Skin epidermis (tissue), 12 donors: Measurements from ENCODE around the gene GRIN3B.

Experiments used
- H3K27ac ChIP-seq, 21 experiments: fragments of 200-600 bp; sonication (generic) in 11 of 21; one replicate each; pipeline ENCODE4 v1.5.0; 2020; ENCODE audit warnings: mild to moderate bottlenecking in 3 of 21, inconsistent platforms in 2 of 21, moderate library complexity in 2 of 21
- H3K4me3 ChIP-seq, 7 experiments: fragments of 200-600 bp; sonication (generic) in 2 of 7; one replicate each; pipeline ENCODE4 v1.5.0; 2020; ENCODE audit warnings: inconsistent platforms in 2 of 7, mild to moderate bottlenecking in 2 of 7, moderate library complexity in 1 of 7

GRIN3B gene

DNA sequence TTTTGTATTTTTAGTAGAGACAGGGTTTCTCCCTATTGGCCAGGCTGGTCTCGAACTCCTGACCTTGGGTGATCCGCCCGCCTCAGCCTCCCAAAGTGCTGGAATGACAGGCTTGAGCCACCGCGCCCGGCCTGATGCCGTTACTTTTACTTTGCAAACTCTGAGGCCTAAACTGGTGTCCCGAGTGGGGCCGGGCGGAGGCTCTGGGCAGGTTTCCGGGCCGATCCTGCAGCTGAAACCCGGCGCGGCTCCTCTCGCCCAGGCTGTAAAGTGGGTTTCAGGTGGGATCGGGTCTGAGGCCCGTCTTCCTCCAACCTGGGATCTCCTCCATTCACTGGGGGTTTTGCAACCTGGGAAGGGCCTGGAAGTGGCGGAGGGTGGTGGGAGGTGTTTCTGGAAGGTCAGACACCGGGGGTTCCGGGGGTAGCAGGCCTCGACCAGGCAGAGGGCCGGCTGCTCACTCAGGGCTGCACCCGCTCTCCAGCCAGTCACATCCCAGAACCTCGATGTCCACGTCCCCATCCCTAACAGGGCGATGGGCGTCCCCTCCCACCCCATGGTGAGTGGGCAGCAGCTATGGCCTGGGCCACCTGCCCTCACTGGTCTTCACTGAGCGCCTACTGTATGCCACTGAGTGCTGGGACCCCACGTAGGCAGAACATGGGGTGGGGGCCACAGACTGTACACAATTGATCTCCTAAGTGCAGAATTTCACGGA is 37.4 kb upstream of the GRIN3B start:
- no peak overlapping the region for H3K27ac ChIP-seq

GRCh38 chr19:963486-963951 is 36.7 kb upstream of the GRIN3B start:
- Histone ChIP-seq H3K27ac (no peak overlapping the region), H3K4me3 (no peak overlapping the region)

More for the DNA sequence above, 37.4 kb upstream of the GRIN3B start:
- no peak overlapping the region for H3K4me3 ChIP-seq

DNA sequence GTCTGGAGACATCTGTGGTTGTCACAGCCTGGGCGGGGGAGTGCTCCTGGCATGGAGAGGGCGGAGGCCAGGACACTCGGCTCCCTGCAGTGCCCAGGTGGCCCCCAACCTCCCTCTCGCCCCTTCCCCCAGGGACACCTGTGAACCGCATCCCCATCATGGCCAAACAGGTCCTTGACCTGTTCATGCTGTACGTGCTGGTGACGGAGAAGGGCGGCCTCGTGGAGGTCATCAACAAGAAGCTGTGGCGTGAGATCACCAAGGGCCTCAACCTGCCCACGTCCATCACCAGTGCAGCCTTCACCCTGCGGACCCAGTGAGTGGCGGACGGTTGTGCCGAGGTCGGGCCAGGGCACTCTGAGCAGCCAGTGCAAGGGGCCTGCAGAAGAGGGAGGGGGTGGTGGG is 36.1 kb upstream of the GRIN3B start:
- H3K27ac ChIP-seq = no peak overlapping the region
- no peak overlapping the region for H3K4me3 ChIP-seq

DNA sequence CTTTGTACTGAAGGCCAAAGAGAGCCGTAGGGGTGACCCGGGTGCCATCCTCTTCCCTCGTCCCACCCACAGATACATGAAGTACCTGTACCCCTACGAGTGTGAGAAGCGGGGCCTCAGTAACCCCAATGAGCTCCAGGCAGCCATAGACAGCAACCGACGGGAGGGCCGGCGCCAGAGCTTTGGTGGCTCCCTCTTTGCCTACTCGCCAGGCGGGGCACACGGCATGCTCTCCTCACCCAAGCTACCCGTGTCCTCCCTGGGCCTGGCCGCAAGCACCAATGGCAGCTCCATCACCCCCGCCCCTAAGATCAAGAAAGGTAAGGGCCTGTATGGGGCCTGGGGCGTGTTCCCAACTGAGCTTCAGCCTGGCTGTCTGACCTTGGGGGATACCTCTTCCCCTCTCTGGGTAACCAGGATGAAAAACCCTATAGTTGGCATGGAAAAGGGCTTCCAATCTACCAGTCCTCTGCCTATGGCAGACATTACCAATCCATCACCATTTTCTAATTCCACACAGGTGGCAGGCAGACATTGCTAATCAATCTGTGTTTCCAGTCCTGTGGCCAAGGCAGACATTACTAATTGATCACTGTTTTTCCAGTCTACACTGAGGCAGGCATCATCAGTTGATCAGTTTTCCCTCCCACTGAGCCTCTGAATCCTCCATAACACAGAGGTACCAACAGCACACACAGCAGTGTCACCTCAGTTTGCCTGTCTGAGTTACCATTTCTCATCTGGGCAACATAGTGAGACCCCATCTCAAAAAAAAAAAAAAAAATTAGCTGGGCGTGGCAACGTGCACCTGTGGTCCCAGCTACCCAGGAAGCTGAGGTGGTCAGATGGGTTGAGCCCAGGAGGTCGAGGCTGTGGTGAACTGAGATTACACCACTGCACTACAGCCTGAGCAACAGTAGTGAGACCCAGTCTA is 35.2 kb upstream of the GRIN3B start:
- no peak overlapping the region for H3K4me3 ChIP-seq
- no peak overlapping the region for H3K27ac ChIP-seq

- H3K4me3 ChIP-seq = no peak overlapping the region
- H3K27ac ChIP-seq = no peak overlapping the region
Observed at GRCh38 chr19:966485-967088, 33.6 kb upstream of the GRIN3B start.

GRCh38 chr19:970695-971094 is 29.5 kb upstream of the GRIN3B start:
- Histone ChIP-seq H3K27ac (no peak overlapping the region), H3K4me3 (no peak overlapping the region)

GRCh38 chr19:971795-972194 is 28.4 kb upstream of the GRIN3B start:
- no peak overlapping the region for H3K27ac ChIP-seq
- no peak overlapping the region for H3K4me3 ChIP-seq

DNA sequence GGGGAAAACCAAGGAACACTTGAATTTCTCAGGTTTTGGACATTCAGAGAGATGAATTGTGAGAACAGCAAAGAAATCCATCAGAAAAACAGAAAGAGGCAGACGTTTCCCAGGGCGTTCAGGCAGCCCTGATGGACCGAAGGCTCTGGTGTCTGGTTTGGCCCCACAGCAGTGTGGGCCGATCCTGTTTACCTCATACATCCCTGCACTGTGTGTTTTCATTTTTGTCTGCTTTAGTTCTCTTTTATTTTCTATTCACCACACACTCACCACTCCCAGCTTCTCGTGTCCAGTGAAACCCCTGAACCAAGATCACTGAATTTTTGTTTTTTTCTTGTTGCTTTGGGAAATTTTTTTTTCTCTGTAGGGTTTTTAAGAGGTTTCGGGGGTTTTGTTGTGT is 27.9 kb upstream of the GRIN3B start:
- H3K4me3 ChIP-seq = no peak overlapping the region
- no peak overlapping the region for H3K27ac ChIP-seq

GRCh38 chr19:973726-974563 is 26.3 kb upstream of the GRIN3B start:
- Histone ChIP-seq H3K27ac (no peak overlapping the region), H3K4me3 (no peak overlapping the region)

- Histone ChIP-seq H3K4me3 (no peak overlapping the region), H3K27ac (no peak overlapping the region)
Observed at GRCh38 chr19:974564-975257, 25.5 kb upstream of the GRIN3B start.

DNA sequence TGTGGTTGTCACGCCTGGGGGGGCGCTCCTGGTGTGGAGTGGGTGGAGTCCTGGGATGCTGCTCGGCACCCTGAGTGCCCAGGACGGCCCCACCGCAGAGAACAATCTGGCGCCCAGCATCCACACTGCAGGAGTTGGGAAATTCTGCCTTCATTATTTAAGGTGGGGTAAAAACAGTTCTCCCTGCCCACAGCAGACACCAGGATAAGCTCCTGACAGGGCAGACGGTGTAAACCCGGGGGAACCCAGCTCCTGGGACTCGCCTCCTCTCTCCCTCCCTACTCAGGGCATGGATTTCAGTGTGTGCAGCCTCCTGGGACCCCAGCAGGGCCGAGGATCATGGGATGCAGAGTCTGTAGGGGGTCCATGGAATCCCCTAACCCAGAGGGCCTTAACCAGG is 23.7 kb upstream of the GRIN3B start:
- Histone ChIP-seq H3K4me3 (no peak overlapping the region), H3K27ac (no peak overlapping the region)

DNA sequence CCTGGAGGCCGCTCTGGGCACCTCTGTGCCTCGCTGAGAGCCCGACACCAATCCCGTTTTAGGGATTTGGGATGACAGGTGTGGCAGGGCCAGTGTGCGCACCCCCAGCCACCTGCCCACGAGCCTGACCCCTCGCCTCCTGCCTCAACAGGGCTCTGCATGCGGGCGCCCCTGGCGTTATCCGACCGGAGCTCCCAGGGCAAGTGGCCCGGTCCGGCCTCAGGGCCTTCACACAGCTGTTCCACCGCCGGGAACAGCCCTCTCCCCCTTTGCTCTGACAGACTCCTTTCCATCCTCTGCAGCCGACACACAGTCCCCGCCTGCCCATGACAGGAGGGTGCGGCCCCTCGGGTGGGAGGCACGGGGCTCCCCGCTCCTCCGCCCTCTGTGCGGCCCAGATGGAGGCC is 23.2 kb upstream of the GRIN3B start:
- no peak overlapping the region for H3K27ac ChIP-seq
- H3K4me3 ChIP-seq = no peak overlapping the region

GRCh38 chr19:979318-979741 is 20.9 kb upstream of the GRIN3B start:
- H3K4me3 ChIP-seq = no peak overlapping the region
- H3K27ac ChIP-seq = peak overlapping the region in 1 of 21 experiments; percentile 30

GRCh38 chr19:980133-980998 is 19.9 kb upstream of the GRIN3B start:
- no peak overlapping the region for H3K4me3 ChIP-seq
- H3K27ac ChIP-seq = no peak overlapping the region

GRCh38 chr19:982567-983170 is 17.6 kb upstream of the GRIN3B start:
- H3K27ac ChIP-seq = peak overlapping the region in 5 of 21 experiments; percentile 30 to 62 (median 42)

DNA sequence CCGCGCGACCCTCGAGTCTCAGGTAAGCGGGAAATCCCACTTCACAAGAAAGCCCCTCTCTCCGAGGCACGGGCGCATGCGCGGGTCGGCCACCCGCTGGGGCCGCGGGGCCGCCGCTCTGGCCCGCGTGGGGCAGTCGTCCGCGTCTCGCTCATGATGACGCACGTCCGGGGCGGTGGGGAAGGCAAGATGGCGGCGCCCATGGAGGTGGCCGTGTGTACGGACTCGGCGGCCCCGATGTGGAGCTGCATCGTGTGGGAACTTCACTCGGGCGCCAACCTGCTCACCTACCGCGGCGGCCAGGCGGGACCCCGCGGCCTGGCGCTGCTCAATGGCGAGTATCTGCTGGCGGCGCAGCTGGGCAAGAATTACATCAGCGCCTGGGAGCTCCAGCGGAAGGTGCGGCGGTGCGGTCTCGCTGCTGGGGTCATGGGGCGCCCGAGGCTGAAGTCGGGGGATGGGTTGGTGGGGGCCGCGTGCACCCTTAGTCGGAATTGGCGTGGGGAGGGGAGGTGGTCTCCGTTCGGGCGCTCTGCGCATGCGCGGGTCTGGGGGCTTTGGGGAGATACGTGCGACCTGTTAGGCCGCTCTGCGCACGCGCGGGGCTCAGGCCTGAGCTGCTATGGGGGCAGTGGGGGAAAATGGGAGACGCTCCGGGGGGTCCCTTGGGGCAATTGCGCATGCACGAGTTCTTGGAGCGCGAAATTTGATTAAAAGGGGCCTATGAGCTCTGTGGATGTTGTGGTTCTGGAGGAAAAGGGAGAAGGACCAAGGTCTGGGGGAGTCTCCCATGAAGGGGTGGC is 15.9 kb upstream of the GRIN3B start, which contains the start of gene WDR18:
WDR18 (plus strand) TSS at position 181 of the 803 bp plus-strand sequence; CDS start at position 190, 9 bp downstream.
- Histone ChIP-seq H3K27ac (peak within 1 kb of the TSS; percentile 66 to 92 (median 86)), H3K4me3 (peak within 1 kb of the TSS; percentile 63 to 99 (median 91))

More at GRCh38 chr19:982567-983170, 17.6 kb upstream of the GRIN3B start:
- peak overlapping the region in 6 of 7 experiments; percentile 10 to 38 (median 12) for H3K4me3 ChIP-seq

DNA sequence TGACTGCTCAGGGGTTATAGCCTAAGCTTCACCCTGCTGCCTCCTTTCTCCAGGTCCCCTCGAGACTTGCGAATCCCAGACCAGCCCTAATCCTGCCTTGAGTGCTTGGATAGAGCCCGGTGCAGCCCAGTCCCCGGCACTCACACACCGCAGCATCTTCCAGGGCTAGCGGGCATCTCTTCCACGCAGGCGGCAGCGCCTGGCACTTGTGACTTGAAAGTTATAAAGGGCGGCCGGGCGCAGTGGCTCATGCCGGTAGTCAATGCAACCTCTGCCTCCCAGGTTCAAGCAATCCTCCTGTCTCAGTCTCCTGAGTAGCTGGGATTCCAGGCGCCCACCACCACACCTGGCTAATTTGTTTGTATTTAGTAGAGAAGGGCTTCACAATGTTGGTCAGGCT is 14.1 kb upstream of the GRIN3B start:
- Histone ChIP-seq H3K4me3 (no peak overlapping the region), H3K27ac (no peak overlapping the region)
